Inflammatory macrophage treated with lipopolysaccharide for 4 hours (primary cell): ENCODE results near the gene TOR4A.

Source experiments
- DNase-seq: peaks from one replicate; pipeline ENCODE4 v3.0.0-alpha.2; 2020

Gene TOR4A

GRCh38 chr9:137307255-137308056, 29.9 kb downstream of the TOR4A start:
- DNase-seq = peak; percentile 39

DNA sequence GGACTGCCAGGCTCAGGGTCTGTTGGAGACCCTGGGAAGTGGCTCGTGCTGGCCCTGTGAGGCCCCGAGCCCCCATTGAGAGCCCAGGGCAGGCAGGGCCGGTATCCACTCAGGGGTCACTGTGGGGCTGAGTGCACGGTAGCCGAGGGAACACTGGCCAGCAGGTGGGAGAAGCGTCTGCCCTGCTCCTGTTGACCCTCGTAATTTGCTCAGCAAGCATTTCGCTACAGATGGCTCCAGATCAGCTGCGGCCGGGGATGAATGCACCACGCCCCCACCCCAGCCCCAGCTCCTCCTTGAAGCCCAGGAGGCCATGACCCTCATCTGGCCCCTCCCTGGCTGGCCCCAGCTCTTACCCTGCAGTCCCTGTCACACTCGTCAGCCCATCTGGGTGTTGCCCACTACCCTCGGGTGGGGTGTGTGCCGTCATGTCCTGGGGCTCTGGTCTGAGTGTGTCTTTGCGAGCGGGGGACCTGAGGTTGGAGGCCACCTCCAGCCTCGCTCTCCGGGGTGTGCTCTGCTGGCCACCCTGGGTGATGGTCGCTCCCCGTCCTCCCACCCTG, 30.6 kb downstream of the TOR4A start:
- no peak for DNase-seq

DNA sequence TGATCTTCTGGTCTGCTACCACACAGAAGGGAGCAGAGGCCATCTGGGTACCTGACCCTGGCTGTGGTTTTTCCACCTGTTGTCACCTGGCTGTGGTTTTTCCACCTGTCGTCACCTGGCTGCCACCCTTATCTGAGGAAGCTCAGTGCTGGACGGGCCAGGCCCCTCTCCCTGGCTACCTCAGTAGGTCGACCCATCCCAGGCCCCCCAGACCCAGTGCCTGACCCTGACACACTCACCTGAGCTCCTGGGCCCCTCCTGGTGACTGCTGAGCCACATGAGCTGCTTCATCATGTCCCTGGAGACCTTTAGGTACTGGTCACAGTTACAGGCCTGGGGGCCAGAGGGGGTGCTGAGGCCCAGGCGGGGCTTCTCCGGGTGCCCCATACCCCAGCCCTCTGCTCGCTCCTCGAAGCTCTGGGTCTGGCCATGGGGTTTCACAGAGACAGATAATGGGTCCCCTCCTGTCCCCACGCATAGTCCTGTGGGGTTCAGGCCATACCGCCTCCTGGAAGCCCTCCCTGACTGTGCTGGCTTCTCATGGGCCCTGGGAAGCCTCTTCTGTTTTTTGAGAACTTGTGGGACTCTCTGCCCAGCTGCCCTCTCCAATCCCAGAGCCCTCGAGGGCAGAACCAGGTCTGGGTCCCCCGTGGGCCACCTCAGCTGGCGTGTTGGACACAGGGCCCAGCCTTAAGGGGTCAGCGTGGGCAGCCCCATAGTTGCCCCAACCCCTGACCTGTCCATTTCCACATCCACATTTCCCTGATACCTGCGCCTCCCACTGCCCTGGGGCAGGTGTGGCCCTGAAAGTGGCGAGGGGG, 32.1 kb downstream of the TOR4A start:
- no peak for DNase-seq

DNA sequence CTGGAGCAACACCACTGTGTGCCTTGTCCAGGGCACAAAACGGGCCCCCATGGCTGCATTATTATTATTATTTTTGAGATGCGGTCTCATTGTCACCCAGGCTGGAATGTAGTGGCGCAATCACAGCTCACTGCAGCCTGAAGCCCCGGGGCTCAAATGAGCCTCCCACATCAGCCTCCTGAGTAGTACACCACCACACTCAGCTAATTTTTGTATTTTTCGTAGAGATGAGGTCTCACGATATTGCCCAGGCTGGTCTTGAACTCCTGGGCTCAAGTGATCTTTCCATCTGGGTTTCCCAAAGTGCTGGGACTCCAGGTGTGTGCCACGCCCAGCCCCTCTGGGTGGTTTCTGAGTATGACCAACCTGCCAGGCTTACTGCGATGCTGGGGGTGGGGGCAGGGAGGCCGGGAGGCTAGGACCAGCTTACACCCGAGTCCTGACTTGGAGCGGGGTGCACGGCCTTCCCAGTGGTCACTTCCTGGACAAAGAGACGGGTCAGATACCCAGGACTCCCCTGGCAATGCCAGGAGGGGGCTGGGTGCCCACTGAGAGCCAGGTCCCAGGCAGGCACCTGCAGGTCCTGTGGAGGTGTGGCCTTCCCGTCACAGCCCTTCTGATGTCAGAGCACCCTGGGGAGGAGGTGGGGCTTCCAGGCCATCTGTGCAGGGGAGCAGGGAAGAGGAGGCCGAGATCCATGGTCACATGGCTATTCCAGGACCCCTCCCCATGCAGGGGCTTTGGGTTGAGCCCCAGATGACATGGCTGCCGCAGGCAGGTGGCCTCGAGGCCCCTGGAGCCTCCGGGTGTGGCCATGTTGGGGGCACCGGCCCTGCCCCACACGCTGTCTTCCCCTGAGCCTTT, 32.9 kb downstream of the TOR4A start:
- DNase-seq = no peak

- peak; percentile 20 for DNase-seq
These were observed 33.9 kb downstream of the TOR4A start for GRCh38 chr9:137311171-137311985.

GRCh38 chr9:137311986-137312851, 34.7 kb downstream of the TOR4A start:
- DNase-seq = no peak

DNA sequence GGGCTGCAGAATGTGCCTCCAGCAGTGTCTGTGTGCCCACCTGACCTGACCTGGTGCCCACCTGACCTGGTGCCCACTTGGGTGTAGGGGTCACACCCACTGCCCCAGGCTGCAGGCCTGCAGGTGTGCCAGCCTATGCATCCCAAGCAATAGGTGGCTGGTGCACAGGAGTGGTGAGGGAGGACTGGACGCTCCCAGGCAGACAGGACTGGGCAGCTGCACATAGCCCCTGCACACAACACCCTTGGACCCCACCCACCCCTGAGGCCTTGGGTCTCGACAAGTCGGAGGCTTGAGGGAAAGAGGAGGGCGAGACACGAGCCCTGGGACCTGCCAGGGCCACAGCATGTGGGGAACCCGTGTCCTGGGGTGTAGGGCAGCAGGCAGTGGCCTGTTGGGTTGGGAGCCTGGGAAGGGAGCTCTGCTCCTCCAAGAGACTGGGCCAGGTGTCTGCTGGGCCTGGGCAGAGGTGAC, 35.4 kb downstream of the TOR4A start:
- DNase-seq = no peak

DNA sequence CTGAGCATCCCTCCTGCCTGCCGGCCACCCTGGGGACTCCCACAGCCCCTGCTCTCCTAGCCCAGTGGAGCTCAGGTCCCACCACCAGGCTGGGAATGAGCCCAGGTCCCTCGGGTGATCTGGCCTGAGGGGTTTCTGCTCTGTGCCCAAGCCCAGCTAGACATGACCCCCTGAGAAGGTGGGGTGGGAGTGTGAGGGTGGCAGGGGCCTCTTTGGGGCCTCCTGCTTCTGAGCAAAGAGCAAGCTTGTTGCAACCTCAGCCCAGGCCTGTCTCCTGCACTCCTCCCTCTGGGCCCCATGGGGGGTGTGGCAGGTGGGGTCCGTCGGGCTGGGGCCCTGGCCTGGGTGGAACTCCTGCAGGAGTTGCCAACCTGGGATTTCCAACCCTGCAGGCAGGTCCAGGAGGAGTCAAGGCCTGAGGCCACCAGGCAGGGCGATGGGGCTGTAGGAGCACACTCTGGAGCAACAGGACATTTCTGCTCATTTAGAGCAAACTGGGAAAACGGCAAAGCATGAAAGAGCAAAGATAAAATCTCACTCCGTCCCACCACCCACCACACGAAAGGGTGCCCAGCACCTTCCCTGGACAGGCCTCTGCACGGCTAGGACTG, 35.9 kb downstream of the TOR4A start:
- DNase-seq = no peak

DNA sequence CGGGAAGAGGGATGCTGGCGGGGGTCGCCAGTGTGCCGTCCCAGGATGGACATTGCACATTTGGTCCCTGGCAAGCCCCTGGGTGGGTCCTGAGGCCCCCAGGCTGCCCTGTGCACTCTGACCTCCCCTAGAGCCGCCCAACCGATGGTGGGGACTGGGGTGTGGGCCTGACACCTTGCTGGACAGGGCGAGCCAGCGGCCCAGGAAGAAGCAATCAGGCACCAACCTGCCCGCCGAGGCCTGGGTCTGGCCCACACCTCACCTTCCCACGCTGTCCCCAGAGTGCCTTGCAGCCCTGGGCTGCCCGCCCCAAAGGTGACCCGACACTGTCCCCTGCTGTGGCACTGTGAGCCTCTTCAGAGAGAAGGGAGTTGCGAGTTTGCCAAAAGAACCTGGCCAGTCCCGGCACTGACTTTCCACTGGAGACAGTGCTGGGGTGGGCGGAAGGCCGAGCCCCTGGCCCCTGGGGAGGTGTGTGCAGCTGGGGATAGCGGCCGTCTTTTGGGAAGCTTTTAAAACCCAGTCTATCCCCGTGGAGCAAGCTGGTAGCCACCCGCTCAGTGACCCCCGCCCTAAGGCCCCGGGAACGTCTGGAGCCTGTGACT, 36.5 kb downstream of the TOR4A start:
- no peak for DNase-seq

GRCh38 chr9:137314561-137315560, 37.3 kb downstream of the TOR4A start:
- DNase-seq = no peak

DNA sequence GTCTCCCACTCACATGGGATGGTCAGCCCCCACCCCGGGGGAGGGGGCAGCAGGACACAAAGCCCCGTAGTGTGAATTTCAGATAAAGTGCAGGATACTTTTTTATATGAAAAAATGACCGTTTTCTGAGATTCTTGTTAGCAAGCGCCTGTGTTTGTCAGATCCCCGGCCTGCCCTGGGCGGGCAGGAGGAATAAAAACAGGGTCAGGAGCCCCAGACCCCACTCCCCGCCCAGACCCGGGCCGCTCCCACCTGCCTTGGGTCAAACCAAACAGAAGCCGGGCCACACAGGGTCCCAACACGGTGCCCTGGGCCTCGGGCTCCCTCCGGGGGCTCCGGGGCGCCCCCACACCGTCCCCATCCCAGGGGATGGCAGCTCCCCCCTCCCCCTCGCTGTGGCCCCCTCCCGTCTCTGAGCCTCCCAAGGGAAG, 38.1 kb downstream of the TOR4A start:
- no peak for DNase-seq

DNA sequence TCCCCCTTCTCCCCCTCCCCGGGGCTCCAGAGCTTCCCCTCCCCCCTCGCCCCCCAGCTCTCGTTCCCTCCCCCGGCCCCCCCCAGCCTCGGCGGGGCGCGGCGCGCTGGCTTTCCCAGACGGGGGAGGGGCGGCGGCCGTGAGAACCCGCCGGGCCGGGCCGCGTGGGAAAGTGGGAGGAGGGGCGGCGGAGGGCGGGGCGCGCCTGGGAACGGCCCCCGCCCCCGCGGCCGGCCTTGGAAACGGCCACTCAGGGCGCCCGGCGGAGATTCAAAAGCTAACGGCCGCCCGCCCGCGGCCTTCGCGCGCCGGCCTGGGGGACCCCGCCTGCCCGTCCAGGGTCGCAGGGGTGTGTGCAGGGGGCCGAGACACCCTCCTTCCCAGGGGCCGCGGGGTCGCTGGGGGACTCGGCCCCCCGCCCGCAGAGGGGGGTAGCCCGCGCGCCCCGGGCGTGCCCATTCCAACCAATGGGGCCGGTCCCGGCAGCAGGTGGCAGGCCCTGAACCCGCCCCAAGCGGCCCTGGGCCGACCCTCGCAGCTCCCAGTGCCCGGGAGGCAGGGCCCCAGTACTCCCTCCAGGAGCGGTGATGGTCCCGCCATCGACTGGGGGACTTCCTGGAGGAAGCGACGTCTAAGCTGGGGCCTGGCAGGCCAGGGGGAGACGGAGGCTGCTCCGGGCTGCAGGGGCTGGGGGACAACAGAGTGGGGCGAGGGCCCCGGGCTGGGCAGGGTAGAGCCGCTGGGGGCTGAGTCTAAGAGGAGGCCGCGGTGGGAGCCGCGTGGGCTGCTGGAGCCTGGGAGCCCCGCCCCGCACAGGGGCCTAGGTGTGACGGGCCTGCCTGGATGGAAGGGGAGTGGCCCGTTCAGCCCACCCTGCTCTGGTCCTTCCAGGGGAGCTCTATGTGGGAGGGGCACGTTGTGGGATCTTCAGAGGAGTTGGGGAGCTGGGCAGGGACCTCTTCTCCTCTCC, 38.8 kb downstream of the TOR4A start:
- DNase-seq = peak; percentile 27

DNA sequence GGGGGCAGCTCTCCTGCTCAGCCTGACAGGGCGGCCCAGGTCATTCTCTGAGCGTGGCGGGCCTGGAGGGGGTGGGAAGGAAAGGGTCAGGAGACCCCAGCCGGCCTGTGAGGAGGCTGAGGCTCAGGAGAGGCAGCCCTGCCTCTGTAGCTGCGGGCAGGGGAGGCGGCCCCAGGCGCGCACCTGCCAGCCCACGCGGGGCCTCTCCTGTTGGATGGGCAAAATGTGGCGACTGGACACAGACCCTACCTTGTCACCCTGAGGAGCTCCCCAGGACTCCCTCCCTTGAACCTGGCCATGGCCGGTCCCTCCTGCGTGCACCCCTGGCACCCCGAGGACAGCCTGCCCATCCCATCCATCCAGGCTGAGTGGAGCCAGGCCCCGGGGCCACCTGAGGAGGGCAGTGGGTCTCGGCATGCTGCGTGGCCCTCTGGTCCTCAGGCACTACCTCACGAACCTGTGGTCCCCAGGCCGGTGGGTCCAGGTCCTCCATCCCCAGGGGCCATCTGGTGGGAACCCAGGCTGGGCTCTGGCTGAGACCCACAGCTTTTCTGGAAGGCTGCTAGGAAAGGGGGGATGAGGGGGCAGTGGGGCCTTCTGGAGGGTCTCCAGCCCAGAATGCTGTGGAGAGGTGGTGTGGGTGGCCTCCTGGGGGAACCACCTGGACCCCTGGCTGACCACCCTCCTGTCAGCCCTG, 39.6 kb downstream of the TOR4A start:
- DNase-seq = no peak

GRCh38 chr9:137317718-137318511, 40.4 kb downstream of the TOR4A start:
- DNase-seq = no peak

- DNase-seq = no peak
These were observed 41.1 kb downstream of the TOR4A start for GRCh38 chr9:137318602-137319001.
